C4-2B (cell line): ENCODE data around the gene ZBTB43.

ENCODE experiments used
- ZFX ChIP-seq: fragments of 450-650 bp; IDR thresholded peaks from 2 replicates; pipeline ENCODE4 v1.6.1; 2017
- TF ChIP-seq, protein P1 (sequence below): fragments of 450-650 bp; conservative IDR thresholded peaks from 2 replicates; pipeline ENCODE4 v1.5.1; 2017; ENCODE audit warnings: mild to moderate bottlenecking

DNA sequence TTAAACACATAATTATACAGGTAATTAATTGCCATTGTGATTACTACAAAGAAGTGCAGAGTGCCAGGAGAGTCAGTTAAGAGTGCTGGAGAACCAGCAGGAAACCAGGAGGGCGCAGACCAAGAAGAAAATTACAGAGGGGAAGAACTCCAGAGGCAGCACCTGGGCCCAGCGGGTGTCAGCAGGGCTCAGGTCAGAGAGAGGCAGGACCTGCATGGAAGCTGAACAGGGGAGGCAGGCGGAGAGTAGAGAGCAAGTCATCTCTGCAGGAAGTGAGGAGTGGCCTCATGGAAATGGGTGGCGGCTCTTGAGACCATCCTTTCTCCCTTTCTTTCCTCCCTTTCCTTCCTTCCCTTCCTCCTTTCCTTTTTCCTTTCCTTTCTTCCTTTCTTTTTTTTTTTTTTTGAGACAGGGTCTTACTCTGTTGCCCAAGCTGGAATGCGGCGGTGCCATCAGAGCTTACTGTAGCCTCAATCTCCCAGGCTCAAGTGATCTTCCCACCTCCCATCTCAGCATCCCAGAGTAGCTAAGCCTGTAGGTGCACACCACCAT, 51.6 kb downstream of the ZBTB43 start:
- TF ChIP-seq, protein P1, sequence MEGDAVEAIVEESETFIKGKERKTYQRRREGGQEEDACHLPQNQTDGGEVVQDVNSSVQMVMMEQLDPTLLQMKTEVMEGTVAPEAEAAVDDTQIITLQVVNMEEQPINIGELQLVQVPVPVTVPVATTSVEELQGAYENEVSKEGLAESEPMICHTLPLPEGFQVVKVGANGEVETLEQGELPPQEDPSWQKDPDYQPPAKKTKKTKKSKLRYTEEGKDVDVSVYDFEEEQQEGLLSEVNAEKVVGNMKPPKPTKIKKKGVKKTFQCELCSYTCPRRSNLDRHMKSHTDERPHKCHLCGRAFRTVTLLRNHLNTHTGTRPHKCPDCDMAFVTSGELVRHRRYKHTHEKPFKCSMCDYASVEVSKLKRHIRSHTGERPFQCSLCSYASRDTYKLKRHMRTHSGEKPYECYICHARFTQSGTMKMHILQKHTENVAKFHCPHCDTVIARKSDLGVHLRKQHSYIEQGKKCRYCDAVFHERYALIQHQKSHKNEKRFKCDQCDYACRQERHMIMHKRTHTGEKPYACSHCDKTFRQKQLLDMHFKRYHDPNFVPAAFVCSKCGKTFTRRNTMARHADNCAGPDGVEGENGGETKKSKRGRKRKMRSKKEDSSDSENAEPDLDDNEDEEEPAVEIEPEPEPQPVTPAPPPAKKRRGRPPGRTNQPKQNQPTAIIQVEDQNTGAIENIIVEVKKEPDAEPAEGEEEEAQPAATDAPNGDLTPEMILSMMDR = no peak
- no peak for TF ChIP-seq ZFX
